GM12892 (cell line): ENCODE data around the gene SIRT2.
A peak's percentile ranks its signal among the peaks of the same experiment; 100 is the strongest.
"Not testable (repeated sequence)": the region's sequence is repeated elsewhere in the genome, so short reads cannot be mapped to it uniquely, and the experiment has no call there.

Source experiments
- DNase-seq: peaks from one replicate; pipeline ENCODE4 v3.0.0; 2011; ENCODE audit not compliant: insufficient read length
- FAIRE-seq: peaks from 2 replicates; lab custom pipeline; 2011; peaks lifted over from hg19 to GRCh38; lab: Jason Lieb, UNC
- POLR2A ChIP-seq: IDR thresholded peaks from 2 replicates; pipeline ENCODE4 v1.6.1; 2011; ENCODE audit warnings: low read depth, low read length, control low read depth
- POLR2AphosphoS5 ChIP-seq: IDR thresholded peaks from 2 replicates; pipeline ENCODE4 v1.6.1; 2011; ENCODE audit warnings: low read depth, low read length, control low read depth
- TAF1 ChIP-seq: IDR thresholded peaks from 2 replicates; pipeline ENCODE4 v1.6.1; 2011; ENCODE audit warnings: low read depth, mild to moderate bottlenecking, control low read depth, low read length, borderline replicate concordance

SIRT2 gene

DNA sequence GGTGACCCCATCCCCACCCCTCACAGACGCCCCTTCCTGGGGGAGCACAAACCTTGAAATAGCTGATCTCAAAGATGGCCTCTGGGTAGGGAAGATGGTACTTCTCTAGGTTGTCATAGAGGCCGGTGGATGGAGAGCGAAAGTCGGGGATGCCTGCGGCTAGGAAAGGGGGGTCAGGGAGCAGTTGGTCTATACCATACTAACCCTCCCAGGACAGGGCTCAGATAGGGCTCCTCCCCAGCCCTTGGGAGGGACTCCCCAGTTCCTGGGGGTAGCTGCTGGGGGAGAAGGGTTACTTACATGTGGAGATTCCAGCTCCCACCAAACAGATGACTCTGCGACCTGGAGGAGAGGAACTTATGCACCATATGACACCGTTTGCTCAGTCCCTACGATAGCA, 9.6 kb downstream of the SIRT2 start:
- FAIRE-seq (no peak), DNase-seq (no peak)
- TF ChIP-seq POLR2A, result no peak

DNA sequence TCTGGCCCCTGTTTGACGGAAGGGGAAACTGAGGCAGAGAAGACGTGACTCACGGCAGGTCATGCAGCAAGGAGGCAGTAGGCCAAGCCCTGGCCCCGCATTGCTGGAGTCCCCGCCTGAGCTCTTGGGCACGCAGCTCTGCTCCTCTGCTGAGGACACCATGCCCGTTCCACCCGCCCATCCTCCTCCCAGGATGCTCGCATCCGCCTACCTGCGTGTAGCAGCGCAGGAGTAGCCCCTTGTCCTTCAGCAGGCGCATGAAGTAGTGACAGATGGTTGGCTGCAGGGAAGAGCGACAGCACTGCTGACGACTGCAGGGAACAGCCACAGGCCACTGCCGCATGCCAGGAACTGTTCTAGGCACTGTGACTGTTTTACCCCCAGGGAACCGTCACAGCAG, 10.5 kb downstream of the SIRT2 start:
- TF ChIP-seq POLR2A (no peak), TAF1 (no peak), POLR2AphosphoS5 (no peak)
- FAIRE-seq (no peak), DNase-seq (no peak)

DNA sequence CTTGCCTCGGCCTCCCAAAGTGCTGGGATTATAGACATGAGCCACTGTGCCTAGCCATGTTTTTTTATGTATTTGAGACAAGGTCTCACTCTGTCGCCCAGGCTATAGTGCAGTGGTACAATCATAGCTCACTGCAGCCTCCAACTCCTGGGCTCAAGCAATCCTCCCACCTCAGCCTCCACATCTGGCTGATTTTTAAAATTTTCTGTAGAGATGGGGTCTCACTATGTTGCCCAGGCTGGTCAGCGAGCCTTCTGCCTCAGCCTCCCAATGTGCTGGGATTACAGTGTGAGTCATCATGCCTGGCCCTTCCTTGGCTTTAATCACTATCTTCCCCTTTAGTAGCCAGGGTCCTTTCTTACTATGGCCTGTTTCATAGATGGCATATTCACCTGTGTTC, 14.7 kb downstream of the SIRT2 start:
- DNase-seq, FAIRE-seq: not testable (repeated sequence)

GRCh38 chr19:38883286-38883685, 16.1 kb downstream of the SIRT2 start:
- DNase-seq (no peak), FAIRE-seq (no peak)
- TF ChIP-seq TAF1, result no peak
- TF ChIP-seq POLR2A, result no peak
- TF ChIP-seq POLR2AphosphoS5, result no peak

- TF ChIP-seq POLR2A (no peak), TAF1 (no peak), POLR2AphosphoS5 (no peak)
- FAIRE-seq, result no peak
These were observed 18.4 kb downstream of the SIRT2 start for GRCh38 chr19:38880882-38881609.

DNA sequence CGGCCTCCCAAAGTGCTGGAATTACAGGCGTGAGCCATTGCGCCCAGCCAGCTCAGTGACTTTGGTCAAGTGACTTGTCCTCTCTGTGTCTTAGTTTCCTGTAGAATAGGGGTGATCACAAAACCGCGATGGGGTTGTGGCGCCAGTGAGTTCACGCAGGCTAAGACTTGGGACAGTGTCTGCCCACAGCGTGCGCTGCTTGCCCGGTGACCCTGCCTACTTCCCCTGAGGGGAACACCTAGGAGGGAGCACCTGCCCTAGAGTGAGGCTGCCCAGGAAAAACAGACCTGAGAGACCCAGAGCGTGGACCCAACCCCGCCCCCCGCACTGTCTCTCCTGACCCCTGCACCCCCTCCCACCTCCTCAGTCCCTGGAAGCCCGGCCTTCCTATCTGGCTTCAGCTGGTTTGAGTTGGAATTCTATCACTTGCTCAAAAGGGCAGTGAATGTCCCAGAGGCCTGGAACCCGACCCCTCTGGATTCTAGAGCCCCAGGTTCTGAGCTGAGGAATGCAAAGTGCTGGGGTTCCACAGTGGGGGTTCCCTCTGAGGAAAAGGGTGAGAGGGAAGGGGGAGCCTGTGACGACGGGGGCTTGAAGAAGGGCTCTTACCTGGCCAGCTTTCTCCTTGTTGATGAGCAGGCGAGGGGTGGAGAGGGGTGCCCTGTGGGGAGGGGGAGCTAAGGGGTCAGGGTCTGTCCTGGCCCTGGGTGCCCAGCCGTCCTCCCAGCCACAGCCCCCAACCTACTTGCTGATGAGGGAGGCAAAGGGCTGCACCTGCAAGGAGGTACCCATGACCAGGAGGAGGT, 19.1 kb downstream of the SIRT2 start:
- TF ChIP-seq POLR2A (no peak), TAF1 (no peak), POLR2AphosphoS5 (no peak)
- DNase-seq (no peak), FAIRE-seq (no peak)

More at GRCh38 chr19:38880882-38881609, 18.4 kb downstream of the SIRT2 start:
- DNase-seq, result no peak

GRCh38 chr19:38879400-38879751, 20.0 kb downstream of the SIRT2 start:
- FAIRE-seq (no peak), DNase-seq (no peak)
- no peak for TF ChIP-seq POLR2AphosphoS5

DNA sequence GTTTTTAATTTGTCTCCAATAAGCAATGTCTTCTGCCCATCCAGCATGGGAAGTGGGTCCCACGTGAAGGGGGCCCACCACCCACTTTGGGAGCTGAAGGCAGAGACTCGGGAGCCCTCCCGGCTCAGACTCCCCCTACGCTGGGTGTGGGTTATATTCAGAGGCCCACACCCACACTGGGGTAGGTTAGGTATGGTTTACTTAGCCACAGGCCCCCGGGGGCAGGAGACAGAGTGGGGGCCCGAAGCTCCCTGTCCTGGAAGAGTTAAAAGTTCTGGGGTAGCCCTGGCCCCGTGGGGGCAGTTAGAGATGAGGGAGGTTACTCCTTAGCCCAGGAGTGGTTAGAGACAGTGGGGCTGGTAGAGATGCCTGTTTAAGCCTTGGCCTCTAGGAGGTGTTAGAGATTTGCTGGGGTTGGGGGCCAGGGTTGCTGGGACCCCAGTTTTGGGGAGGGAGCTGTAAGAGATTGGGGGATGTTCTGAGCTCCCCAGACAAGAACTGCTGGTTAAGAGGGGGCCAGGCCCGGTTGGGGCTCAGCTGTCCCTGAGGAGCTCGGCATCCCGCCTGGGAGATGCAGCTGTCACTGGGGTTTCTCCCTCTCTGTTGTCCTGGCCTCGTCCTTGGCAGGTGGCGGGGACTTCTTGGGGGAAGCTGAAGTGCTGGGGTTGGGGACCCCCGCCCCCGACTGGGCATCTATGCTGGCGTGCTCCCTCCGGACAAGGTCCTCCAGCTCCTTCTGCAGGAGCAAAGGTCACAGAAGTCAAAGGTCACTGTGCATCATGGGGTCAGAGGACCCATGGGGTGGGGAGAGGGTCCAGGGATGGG, 20.6 kb downstream of the SIRT2 start:
- DNase-seq (no peak), FAIRE-seq (no peak)
- TF ChIP-seq POLR2A, result no peak
- TF ChIP-seq TAF1, result no peak

GRCh38 chr19:38877781-38878574, 21.4 kb downstream of the SIRT2 start, which contains the start of gene RINL:
TSS of gene RINL (minus strand) at chr19:38878275. CDS start at chr19:38876742, 1,533 bp downstream.
- DNase-seq (peak; percentile 83), FAIRE-seq (peak; percentile 94)
- TF ChIP-seq TAF1 (no peak), POLR2A (peak; percentile 53; the same call in 1 of the 2 replicates), POLR2AphosphoS5 (peak; percentile 73)

- no peak for DNase-seq
- FAIRE-seq, result no peak
- no peak for TF ChIP-seq POLR2A
- no peak for TF ChIP-seq POLR2AphosphoS5
- TF ChIP-seq TAF1, result no peak
These were observed 23.6 kb downstream of the SIRT2 start for GRCh38 chr19:38875656-38876395.

DNA sequence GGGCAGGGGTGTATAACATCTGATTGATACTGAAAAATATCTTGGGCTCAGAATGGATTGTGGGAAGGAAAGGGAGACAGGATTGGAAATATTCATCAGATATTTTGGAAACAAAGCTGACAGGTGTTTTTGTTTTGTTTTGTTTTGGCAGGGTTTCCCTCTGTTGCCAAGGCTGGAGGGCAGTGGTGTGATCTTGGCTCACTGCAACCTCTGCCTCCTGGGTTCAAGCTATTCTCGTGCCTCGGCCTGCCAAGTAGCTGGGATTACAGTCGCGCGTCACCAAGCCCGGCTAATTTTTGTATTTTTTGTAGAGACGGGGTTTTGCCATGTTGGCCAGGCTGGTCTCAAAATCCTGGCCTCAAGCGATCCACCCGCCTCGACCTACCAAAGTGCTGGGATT, 26.0 kb downstream of the SIRT2 start:
- not testable (repeated sequence) for DNase-seq, FAIRE-seq
